ENCODE measurements around the gene LRRC4C.
"Not testable (repeated sequence)": the region's sequence is repeated elsewhere in the genome, so short reads cannot be mapped to it uniquely, and the experiment has no call there.

Gene LRRC4C

GRCh38 chr11:40952479-40952878, 507.0 kb downstream of the LRRC4C start:
- Histone ChIP-seq H3K9me3 (no peaks in the 10 kb centered on the region), H3K4me1 (no peaks in the 10 kb centered on the region), H3K36me3 (replicated peaks) (no peaks in the 10 kb centered on the region), H3K4me3 (no peak overlapping the region), H3K27me3 (ENCODE audit: low read depth) (no peaks in the 10 kb centered on the region)
- in situ Hi-C loops (cut with MboI; ENCODE audit: low sequenced_read_pairs), result no loop called here
- no peak for DNase-seq (ENCODE audit: low spot score in 2 of 2)

GRCh38 chr11:40938002-40938401, 521.5 kb downstream of the LRRC4C start:
- H3K4me1 ChIP-seq, result no peaks in the 10 kb centered on the region
- no peak for DNase-seq (ENCODE audit: low spot score in 2 of 2)
- no peaks in the 10 kb centered on the region for H3K9me3 ChIP-seq
- no peaks in the 10 kb centered on the region for H3K36me3 ChIP-seq (replicated peaks)
- no peaks in the 10 kb centered on the region for H3K27me3 ChIP-seq (ENCODE audit: low read depth)
- in situ Hi-C loops (cut with MboI; ENCODE audit: low sequenced_read_pairs), result no loop called here
- no peak overlapping the region for H3K4me3 ChIP-seq

- in situ Hi-C loops (cut with MboI; ENCODE audit: low sequenced_read_pairs), result no loop called here
These were observed 534.5 kb downstream of the LRRC4C start for GRCh38 chr11:40924915-40925314.

GRCh38 chr11:40921246-40921645, 538.2 kb downstream of the LRRC4C start:
- no peak for DNase-seq (ENCODE audit: low spot score in 2 of 2)
- peaks cover 7% of the 10 kb centered on the region for H3K4me1 ChIP-seq
- no peak overlapping the region for H3K4me3 ChIP-seq
- in situ Hi-C loops (cut with MboI; ENCODE audit: low sequenced_read_pairs), result no loop called here
- H3K9me3 ChIP-seq, result no peaks in the 10 kb centered on the region
- H3K36me3 ChIP-seq (replicated peaks), result no peaks in the 10 kb centered on the region
- H3K27me3 ChIP-seq (ENCODE audit: low read depth), result no peaks in the 10 kb centered on the region

More at GRCh38 chr11:40924915-40925314, 534.5 kb downstream of the LRRC4C start:
- H3K9me3 ChIP-seq, result no peaks in the 10 kb centered on the region
- 0 out of 2 replicates have a peak, but pooled peaks cover 3% of the 10 kb centered on the region for H3K27me3 ChIP-seq (ENCODE audit: low read depth)
- H3K4me1 ChIP-seq, result no peaks in the 10 kb centered on the region
- DNase-seq (ENCODE audit: low spot score in 2 of 2), result peak in 1 of 2 experiments; percentile 8
- no peak overlapping the region for H3K4me3 ChIP-seq
- no peaks in the 10 kb centered on the region for H3K36me3 ChIP-seq (replicated peaks)

- H3K9me3 ChIP-seq; H3K4me1 ChIP-seq; in situ Hi-C loops (cut with MboI; ENCODE audit: low sequenced_read_pairs); H3K36me3 ChIP-seq (replicated peaks); H3K4me3 ChIP-seq; H3K27me3 ChIP-seq (ENCODE audit: low read depth): not testable (repeated sequence)
- peak in 1 of 2 experiments; percentile 7 for DNase-seq (ENCODE audit: low spot score in 2 of 2)
These were observed 548.7 kb downstream of the LRRC4C start for GRCh38 chr11:40910774-40911173.

GRCh38 chr11:40894501-40894900, 565.0 kb downstream of the LRRC4C start:
- in situ Hi-C loops (cut with MboI; ENCODE audit: low sequenced_read_pairs), result no loop called here
- Histone ChIP-seq H3K36me3 (replicated peaks) (no peaks in the 10 kb centered on the region), H3K27me3 (ENCODE audit: low read depth) (no peaks in the 10 kb centered on the region), H3K9me3 (no peaks in the 10 kb centered on the region), H3K4me1 (no peaks in the 10 kb centered on the region), H3K4me3 (no peak overlapping the region)
- no peak for DNase-seq (ENCODE audit: low spot score in 2 of 2)

GRCh38 chr11:40885250-40885954, 574.0 kb downstream of the LRRC4C start:
- Histone ChIP-seq H3K36me3 (replicated peaks) (no peaks in the 10 kb centered on the region), H3K4me1 (no peaks in the 10 kb centered on the region), H3K27me3 (ENCODE audit: low read depth) (no peaks in the 10 kb centered on the region), H3K4me3 (no peak overlapping the region), H3K9me3 (no peaks in the 10 kb centered on the region)
- in situ Hi-C loops (cut with MboI; ENCODE audit: low sequenced_read_pairs), result no loop called here
- DNase-seq (ENCODE audit: low spot score in 2 of 2), result no peak

GRCh38 chr11:40882301-40882700, 577.2 kb downstream of the LRRC4C start:
- Histone ChIP-seq H3K4me3 (no peak overlapping the region), H3K27me3 (ENCODE audit: low read depth) (no peaks in the 10 kb centered on the region), H3K36me3 (replicated peaks) (no peaks in the 10 kb centered on the region), H3K4me1 (no peaks in the 10 kb centered on the region), H3K9me3 (no peaks in the 10 kb centered on the region)
- DNase-seq (ENCODE audit: low spot score in 2 of 2), result no peak
- in situ Hi-C loops (cut with MboI; ENCODE audit: low sequenced_read_pairs), result no loop called here

- H3K4me1 ChIP-seq, result no peaks in the 10 kb centered on the region
These were observed 579.5 kb downstream of the LRRC4C start for GRCh38 chr11:40879911-40880310.

GRCh38 chr11:40877981-40878380, 581.5 kb downstream of the LRRC4C start:
- H3K4me1 ChIP-seq, result no peaks in the 10 kb centered on the region
- in situ Hi-C loops (cut with MboI; ENCODE audit: low sequenced_read_pairs), result no loop called here
- no peak for DNase-seq (ENCODE audit: low spot score in 2 of 2)
- H3K36me3 ChIP-seq (replicated peaks), result no peaks in the 10 kb centered on the region
- H3K27me3 ChIP-seq (ENCODE audit: low read depth), result no peaks in the 10 kb centered on the region
- no peak overlapping the region for H3K4me3 ChIP-seq
- H3K9me3 ChIP-seq, result no peaks in the 10 kb centered on the region

More at GRCh38 chr11:40879911-40880310, 579.5 kb downstream of the LRRC4C start:
- no peaks in the 10 kb centered on the region for H3K36me3 ChIP-seq (replicated peaks)
- H3K4me3 ChIP-seq, result no peak overlapping the region
- H3K9me3 ChIP-seq, result no peaks in the 10 kb centered on the region
- in situ Hi-C loops (cut with MboI; ENCODE audit: low sequenced_read_pairs), result no loop called here
- DNase-seq (ENCODE audit: low spot score in 2 of 2), result no peak
- H3K27me3 ChIP-seq (ENCODE audit: low read depth), result no peaks in the 10 kb centered on the region

- Histone ChIP-seq H3K4me1 (no peaks in the 10 kb centered on the region), H3K36me3 (replicated peaks) (no peaks in the 10 kb centered on the region), H3K4me3 (no peak overlapping the region), H3K9me3 (no peaks in the 10 kb centered on the region), H3K27me3 (ENCODE audit: low read depth) (no peaks in the 10 kb centered on the region)
- in situ Hi-C loops (cut with MboI; ENCODE audit: low sequenced_read_pairs), result no loop called here
- DNase-seq (ENCODE audit: low spot score in 2 of 2), result no peak
These were observed 582.2 kb downstream of the LRRC4C start for GRCh38 chr11:40877256-40877655.

GRCh38 chr11:40867991-40868632, 591.3 kb downstream of the LRRC4C start:
- Histone ChIP-seq H3K27me3 (ENCODE audit: low read depth) (no peaks in the 10 kb centered on the region), H3K36me3 (replicated peaks) (no peaks in the 10 kb centered on the region), H3K4me3 (no peak overlapping the region), H3K4me1 (peaks cover 5% of the 10 kb centered on the region; the same call in 1 of the 2 replicates), H3K9me3 (no peaks in the 10 kb centered on the region)
- in situ Hi-C loops (cut with MboI; ENCODE audit: low sequenced_read_pairs), result no loop called here
- DNase-seq (ENCODE audit: low spot score in 2 of 2), result peak; percentile 16 to 29

- H3K9me3 ChIP-seq; DNase-seq (ENCODE audit: low spot score in 2 of 2); H3K4me3 ChIP-seq; H3K36me3 ChIP-seq (replicated peaks); H3K4me1 ChIP-seq; H3K27me3 ChIP-seq (ENCODE audit: low read depth); in situ Hi-C loops (cut with MboI; ENCODE audit: low sequenced_read_pairs): not testable (repeated sequence)
These were observed 601.7 kb downstream of the LRRC4C start for GRCh38 chr11:40857754-40858153.

GRCh38 chr11:40842750-40843339, 616.6 kb downstream of the LRRC4C start:
- in situ Hi-C loops (cut with MboI; ENCODE audit: low sequenced_read_pairs), result no loop called here
- DNase-seq (ENCODE audit: low spot score in 2 of 2), result peak; percentile 41 to 79
- peaks cover 5% of the 10 kb centered on the region; the same call in 1 of the 2 replicates for H3K4me1 ChIP-seq
- no peak overlapping the region for H3K4me3 ChIP-seq
- H3K9me3 ChIP-seq, result no peaks in the 10 kb centered on the region
- H3K36me3 ChIP-seq (replicated peaks), result no peaks in the 10 kb centered on the region
- H3K27me3 ChIP-seq (ENCODE audit: low read depth), result no peaks in the 10 kb centered on the region
